Hepatocyte (in vitro differentiated cells): Measurements from ENCODE around the gene LACTBL1. TPM values are rescaled to one million over a fixed set of nuclear protein-coding genes. Genes with fewer than 3 reads are reported as not detected.

Experiments used
- DNase-seq: peaks from one replicate; pipeline ENCODE4 v3.0.0-alpha.2; 2016; ENCODE audit warnings: low spot score
- H2AFZ ChIP-seq: fragments of 200-600 bp; sonication (generic); 2 replicates; pipeline ENCODE4 v1.6.0; 2016; ENCODE audit warnings: antibody characterized with exemption, mild to moderate bottlenecking
- H3K27ac ChIP-seq: fragments of 200-600 bp; sonication (generic); 2 replicates; pipeline ENCODE4 v1.5.1; 2016; ENCODE audit warnings: mild to moderate bottlenecking
- H3K27me3 ChIP-seq: fragments of 200-600 bp; sonication (generic); 2 replicates; pipeline ENCODE4 v1.6.1; 2016
- H3K36me3 ChIP-seq: fragments of 200-600 bp; sonication (generic); replicated peaks from 2 replicates; pipeline ENCODE4 v1.5.1; 2016; ENCODE audit warnings: low read depth; ENCODE audit not compliant: insufficient read depth
- H3K4me1 ChIP-seq: fragments of 200-600 bp; sonication (generic); 2 replicates; pipeline ENCODE4 v1.5.1; 2016; ENCODE audit warnings: mild to moderate bottlenecking, moderate library complexity; ENCODE audit not compliant: insufficient read depth
- H3K4me2 ChIP-seq: fragments of 200-600 bp; sonication (generic); 2 replicates; pipeline ENCODE4 v1.6.0; 2016
- H3K4me3 ChIP-seq: fragments of 200-600 bp; sonication (generic); 2 replicates; pipeline ENCODE4 v1.5.1; 2016; ENCODE audit warnings: mild to moderate bottlenecking
- H3K79me2 ChIP-seq: fragments of 200-600 bp; sonication (generic); 2 replicates; pipeline ENCODE4 v1.6.0; 2017; ENCODE audit warnings: mild to moderate bottlenecking
- H3K9me2 ChIP-seq: fragments of 200-600 bp; sonication (generic); replicated peaks from 2 replicates; pipeline ENCODE4 v1.6.0; 2017; ENCODE audit warnings: mild to moderate bottlenecking; ENCODE audit not compliant: insufficient read depth
- H3K9me3 ChIP-seq: fragments of 200-600 bp; sonication (generic); 2 replicates; pipeline ENCODE4 v1.5.1; 2016; ENCODE audit warnings: low read depth, mild to moderate bottlenecking
- H4K20me1 ChIP-seq: fragments of 200-600 bp; sonication (generic); 2 replicates; pipeline ENCODE4 v1.6.0; 2016; ENCODE audit warnings: mild to moderate bottlenecking; ENCODE audit not compliant: insufficient read depth, poor library complexity, severe bottlenecking
- CTCF ChIP-seq: fragments of 200-600 bp; sonication (generic); IDR thresholded peaks from 2 replicates; pipeline ENCODE4 v1.5.1; 2016; ENCODE audit warnings: antibody characterized with exemption, mild to moderate bottlenecking; ENCODE audit not compliant: poor library complexity
- EZH2 ChIP-seq: fragments of 200-600 bp; sonication (generic); IDR thresholded peaks from 2 replicates; pipeline ENCODE4 v1.6.1; 2016; ENCODE audit warnings: antibody characterized with exemption, mild to moderate bottlenecking, borderline replicate concordance
- EZH2phosphoT487 ChIP-seq: fragments of 200-600 bp; sonication (generic); IDR thresholded peaks from one replicate; pipeline ENCODE4 v1.6.1; 2018; ENCODE audit warnings: antibody characterized with exemption, mild to moderate bottlenecking, low read depth, moderate library complexity; ENCODE audit not compliant: unreplicated experiment, severe bottlenecking
- WGBS: methylation state at CpG from one replicate; pipeline ENCODE4 v1.1.6; 2016; ENCODE audit warnings: low lambda C conversion rate; ENCODE audit errors: missing lambda C conversion rate; 5-methylcytosine and 5-hydroxymethylcytosine counted together
- polyA plus RNA-seq: library from polyadenylated mRNA; unstranded; fragments of >200 nt; fragmentation: Nextera tagmentation; extraction: Ambion mirVana; gene quantifications from 2 replicates; pipeline ENCODE4 v1.2.1, GENCODE V29; 2016
- total RNA-seq: library from RNA; depleted of rRNA; stranded (reverse); fragments of >200 nt; gene quantifications from 2 replicates; pipeline ENCODE4 v1.2.3, GENCODE V29; 2014

Gene LACTBL1
- total and polyA plus RNA-seq, 2 experiments from 2014 or later = not detected

- no peak for DNase-seq
- H4K20me1 ChIP-seq = no peaks in the 10 kb centered on the region
- H3K27ac ChIP-seq = no peak overlapping the region
- H3K9me2 ChIP-seq = no peaks in the 10 kb centered on the region
- H3K4me1 ChIP-seq = no peaks in the 10 kb centered on the region
- 79% methylated on average over 7 of the region's 7 CpGs for WGBS
- no peaks in the 10 kb centered on the region for H3K79me2 ChIP-seq
- no peak overlapping the region for H2AFZ ChIP-seq
- no peak overlapping the region for H3K4me3 ChIP-seq
- H3K27me3 ChIP-seq = no peaks in the 10 kb centered on the region
- no peaks in the 10 kb centered on the region for H3K36me3 ChIP-seq
- TF ChIP-seq EZH2phosphoT487 = no peak
- TF ChIP-seq CTCF = no peak
- no peak for TF ChIP-seq EZH2
- H3K4me2 ChIP-seq = no peak overlapping the region
- H3K9me3 ChIP-seq = no peaks in the 10 kb centered on the region
Observed at GRCh38 chr1:22959545-22960360, 12.9 kb downstream of the LACTBL1 start.

GRCh38 chr1:22958556-22958955 is 14.1 kb downstream of the LACTBL1 start:
- Histone ChIP-seq H3K4me3 (no peak overlapping the region), H3K36me3 (no peaks in the 10 kb centered on the region), H3K9me2 (no peaks in the 10 kb centered on the region), H3K9me3 (no peaks in the 10 kb centered on the region), H3K4me1 (no peaks in the 10 kb centered on the region), H4K20me1 (no peaks in the 10 kb centered on the region), H3K79me2 (no peaks in the 10 kb centered on the region), H3K27ac (no peak overlapping the region), H3K27me3 (no peaks in the 10 kb centered on the region), H3K4me2 (no peak overlapping the region), H2AFZ (no peak overlapping the region)
- WGBS = 94% methylated on average over 9 of the region's 9 CpGs
- TF ChIP-seq EZH2 (no peak), EZH2phosphoT487 (no peak), CTCF (no peak)
- DNase-seq = no peak

GRCh38 chr1:22957066-22957465 is 15.6 kb downstream of the LACTBL1 start:
- Histone ChIP-seq H3K4me2 (no peak overlapping the region), H3K9me2 (no peaks in the 10 kb centered on the region), H3K9me3 (no peaks in the 10 kb centered on the region), H3K4me3 (no peak overlapping the region), H3K4me1 (no peaks in the 10 kb centered on the region), H3K27me3 (no peaks in the 10 kb centered on the region), H3K27ac (no peak overlapping the region), H3K79me2 (no peaks in the 10 kb centered on the region), H3K36me3 (no peaks in the 10 kb centered on the region), H2AFZ (no peak overlapping the region), H4K20me1 (no peaks in the 10 kb centered on the region)
- no peak for DNase-seq
- WGBS = 93% methylated on average over 3 of the region's 3 CpGs
- no peak for TF ChIP-seq EZH2

GRCh38 chr1:22955146-22955545 is 17.5 kb downstream of the LACTBL1 start:
- H3K9me3 ChIP-seq = no peaks in the 10 kb centered on the region
- no peak overlapping the region for H3K4me2 ChIP-seq
- H3K36me3 ChIP-seq = no peaks in the 10 kb centered on the region
- H3K4me1 ChIP-seq = no peaks in the 10 kb centered on the region
- no peaks in the 10 kb centered on the region for H3K27me3 ChIP-seq
- H3K9me2 ChIP-seq = no peaks in the 10 kb centered on the region
- H3K4me3 ChIP-seq = no peak overlapping the region
- 93% methylated on average over 7 of the region's 7 CpGs for WGBS
- TF ChIP-seq CTCF (no peak), EZH2 (no peak), EZH2phosphoT487 (no peak)
- H4K20me1 ChIP-seq = no peaks in the 10 kb centered on the region
- H2AFZ ChIP-seq = no peak overlapping the region
- DNase-seq = no peak
- H3K27ac ChIP-seq = no peak overlapping the region
- H3K79me2 ChIP-seq = no peaks in the 10 kb centered on the region
